Fibroblast of skin of right biceps (primary cell): ENCODE results near the gene TAOK2.

Experiments
- DNase-seq: peaks from one replicate; pipeline ENCODE4 v3.0.0-alpha.2; 2013

TAOK2 gene

DNA sequence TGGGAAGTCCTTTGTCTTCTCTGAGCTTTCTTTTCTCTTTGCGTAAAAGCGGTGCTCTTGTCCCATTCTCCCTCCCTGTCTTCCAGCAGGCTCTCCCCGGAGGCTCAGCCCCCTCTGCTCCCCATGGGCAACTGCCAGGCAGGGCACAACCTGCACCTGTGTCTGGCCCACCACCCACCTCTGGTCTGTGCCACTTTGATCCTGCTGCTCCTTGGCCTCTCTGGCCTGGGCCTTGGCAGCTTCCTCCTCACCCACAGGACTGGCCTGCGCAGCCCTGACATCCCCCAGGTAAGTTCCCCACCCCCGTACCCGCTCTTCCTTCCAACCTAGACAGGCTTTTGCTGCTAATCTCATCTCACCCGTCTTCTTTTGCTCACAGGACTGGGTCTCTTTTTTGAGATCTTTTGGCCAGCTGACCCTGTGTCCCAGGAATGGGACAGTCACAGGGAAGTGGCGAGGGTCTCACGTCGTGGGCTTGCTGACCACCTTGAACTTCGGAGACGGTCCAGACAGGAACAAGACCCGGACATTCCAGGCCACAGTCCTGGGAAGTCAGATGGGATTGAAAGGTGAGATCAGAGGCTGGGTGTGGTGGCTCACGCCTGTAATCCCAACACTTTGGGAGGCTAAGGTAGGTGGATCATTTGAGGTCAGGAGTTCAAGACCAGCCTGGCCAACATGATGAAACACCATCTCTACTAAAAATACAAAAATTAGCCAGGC is 10.5 kb upstream of the TAOK2 start:
- no peak for DNase-seq

DNA sequence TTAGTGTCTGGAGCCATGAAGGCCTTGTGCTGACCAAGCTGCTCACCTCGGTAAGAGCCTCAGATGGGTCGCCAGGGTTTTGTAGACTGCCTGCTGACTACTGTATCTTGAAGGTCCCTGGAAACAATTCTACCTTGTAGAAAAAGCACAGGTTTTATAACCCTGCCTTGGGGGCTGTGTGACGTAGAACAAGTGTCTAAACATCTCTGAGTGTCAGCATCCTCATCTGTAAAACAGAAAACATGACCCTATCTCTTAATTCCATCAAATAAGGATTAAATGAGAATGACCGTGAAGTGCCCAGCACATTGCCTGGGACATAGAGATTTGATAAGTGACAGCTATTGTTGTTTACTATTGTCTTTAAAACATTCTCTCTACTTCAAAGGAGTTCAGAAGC is 5.5 kb upstream of the TAOK2 start:
- no peak for DNase-seq

DNA sequence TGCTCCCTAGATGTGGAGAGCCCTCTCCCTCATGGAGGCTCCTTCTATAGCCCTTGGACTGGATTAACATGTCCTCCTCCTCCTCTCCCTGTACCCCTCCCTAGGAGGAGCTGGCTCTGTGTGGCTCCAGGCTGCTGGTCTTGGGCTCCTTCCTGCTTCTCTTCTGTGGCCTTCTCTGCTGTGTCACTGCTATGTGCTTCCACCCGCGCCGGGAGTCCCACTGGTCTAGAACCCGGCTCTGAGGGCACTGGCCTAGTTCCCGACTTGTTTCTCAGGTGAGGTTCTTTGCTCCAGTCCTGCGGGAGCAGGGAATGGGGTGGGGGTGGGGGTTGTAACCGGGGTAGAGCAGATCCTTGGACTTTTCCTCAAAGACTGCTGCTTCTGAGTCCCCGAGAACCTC is 2.4 kb upstream of the TAOK2 start:
- no peak for DNase-seq

DNA sequence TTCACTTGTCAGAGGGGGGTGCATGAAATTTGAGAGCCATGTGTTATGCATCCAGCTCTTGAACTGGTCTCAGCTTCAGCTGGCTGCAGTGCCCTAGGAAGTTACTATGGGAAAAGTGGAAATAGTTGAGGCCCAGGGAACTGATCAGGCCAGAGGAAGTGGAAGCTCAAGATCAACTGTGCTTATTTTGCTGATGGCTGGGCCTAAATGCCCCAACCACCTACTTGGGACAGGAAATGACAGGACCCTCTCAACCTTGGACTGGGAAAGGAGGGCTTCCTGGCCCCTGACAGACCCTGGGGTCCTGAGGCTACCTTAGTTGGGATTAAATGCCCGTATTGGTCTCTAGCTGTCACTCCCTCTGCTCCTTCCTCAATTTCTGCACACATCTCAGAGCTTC is 1.2 kb upstream of the TAOK2 start:
- no peak for DNase-seq

DNA sequence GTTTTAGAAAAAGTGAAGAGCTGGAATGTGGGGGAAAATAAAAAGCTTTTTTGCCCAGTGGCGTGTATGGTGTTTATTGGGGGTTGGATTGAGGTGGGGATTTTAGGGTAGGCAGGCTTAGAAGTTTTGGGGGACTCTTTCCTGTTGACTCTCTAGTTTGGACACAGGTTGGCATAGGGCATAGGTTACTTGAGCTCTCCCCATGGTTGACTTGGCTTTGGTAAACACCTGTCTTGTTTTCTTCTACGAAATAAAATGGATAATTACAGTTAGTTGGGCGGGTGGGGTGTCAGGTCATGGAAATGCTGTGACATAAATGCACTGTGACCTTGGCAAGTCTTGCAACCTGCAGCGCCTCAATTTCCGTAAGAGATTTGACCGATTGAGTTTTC is 680 bp upstream of the TAOK2 start:
- no peak for DNase-seq

DNA sequence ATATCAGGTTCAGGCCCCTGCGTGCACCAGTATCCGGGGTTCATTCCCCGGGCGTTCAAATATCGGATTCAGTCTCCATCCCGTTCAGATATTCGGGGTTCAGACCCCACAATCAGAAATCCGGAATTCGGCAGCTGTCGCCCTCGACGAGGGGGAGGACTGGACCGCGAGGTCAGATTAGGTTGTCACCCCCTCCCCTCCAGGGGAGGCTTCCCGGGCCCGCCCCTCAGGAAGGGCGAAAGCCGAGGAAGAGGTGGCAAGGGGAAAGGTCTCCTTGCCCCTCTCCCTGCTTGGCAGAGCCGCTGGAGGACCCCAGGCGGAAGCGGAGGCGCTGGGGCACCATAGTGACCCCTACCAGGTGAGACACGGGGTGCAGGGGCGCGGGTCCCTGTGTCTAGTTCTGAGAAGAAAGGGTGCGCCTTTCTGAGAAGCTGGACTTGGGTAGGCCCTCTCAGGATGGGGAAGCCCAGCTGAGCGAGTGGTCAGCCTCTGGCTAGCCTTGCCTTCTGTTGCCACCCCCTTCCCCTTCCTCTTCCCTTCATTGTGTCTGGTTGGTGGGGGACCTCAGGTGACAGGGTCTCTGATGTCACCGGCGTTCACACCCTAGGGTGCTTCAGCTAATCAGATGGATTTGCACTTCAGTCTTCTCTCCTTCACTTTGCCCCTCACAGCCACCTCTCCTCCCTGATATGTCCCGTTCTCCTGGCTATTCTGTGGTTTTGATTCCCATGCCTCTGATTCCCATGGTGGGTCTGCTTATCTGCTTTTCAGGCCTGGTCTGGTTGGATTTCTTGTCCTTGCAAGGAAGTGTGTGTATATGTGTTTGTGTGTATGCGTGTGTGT is 844 bp downstream of the TAOK2 start:
- DNase-seq: no peak

- DNase-seq: no peak
Observed at GRCh38 chr16:29975134-29975538, 1.5 kb downstream of the TAOK2 start.

DNA sequence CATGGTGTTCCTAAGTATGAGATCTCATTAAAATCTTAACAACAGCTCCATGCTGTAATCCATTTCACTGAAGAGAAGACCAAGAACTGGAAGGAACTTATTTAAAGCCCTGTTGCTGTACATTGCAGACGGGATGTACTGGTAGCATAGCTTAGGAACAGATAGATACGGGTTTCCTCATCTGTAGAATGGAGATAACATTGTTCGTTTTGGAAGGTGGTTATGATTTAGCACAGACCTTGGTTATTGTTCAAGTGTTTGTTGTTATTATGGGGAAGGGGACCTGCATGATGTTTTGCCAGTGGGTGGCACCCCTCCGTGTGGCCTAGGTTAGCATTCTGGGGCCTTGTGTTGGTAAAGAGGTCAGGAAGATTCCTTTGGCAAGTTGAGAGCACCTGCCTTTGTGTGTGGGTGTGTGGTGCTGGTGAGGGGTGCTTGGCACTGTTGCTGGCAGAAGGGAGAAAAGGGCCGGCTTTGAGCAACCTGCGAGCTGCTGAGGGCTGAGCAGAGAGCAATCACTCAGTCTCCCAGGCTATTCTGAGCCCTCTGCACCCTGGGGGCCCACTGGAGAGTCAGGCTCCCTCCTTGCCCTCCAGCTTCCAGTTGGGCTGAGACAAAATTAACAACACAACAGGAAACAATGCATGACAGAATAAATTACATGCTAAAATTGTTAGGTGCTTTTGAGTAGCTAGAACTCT is 2.3 kb downstream of the TAOK2 start:
- no peak for DNase-seq

DNA sequence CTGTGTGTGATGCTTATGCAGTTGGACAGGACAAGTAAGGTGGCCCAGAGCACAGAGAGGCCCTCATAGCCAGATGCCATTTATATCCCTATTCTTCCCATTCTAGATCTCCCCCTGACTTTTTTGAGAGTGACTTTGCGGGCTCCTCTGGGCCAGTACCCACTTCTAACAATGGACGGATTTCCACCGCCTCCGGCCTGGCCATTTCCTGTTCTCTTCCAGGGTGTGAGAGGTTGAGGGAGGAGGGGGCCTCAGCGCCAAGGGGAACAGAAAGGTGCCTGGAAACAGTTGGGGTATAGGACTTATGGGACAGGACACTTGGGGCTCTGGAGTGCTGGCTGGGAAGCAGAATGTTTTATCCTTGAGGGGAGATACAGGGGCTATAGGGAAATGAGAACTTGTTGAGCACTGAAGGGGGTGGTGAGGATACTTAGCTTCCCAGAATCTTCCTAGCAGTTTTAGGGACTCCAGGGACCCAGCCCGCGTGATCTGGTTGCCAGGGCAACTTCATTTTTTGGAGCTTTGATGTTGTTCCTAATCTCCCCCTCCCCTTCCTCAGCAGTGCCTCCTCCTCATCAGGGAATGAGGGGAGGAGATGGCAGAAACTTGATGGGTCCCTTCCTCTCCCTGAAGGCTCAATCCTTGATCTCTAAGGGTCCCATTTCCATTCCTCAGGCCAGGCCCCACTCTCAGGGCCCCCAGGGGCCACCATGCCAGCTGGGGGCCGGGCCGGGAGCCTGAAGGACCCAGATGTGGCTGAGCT is 3.6 kb downstream of the TAOK2 start:
- no peak for DNase-seq

GRCh38 chr16:29978081-29978480 is 4.4 kb downstream of the TAOK2 start:
- no peak for DNase-seq

DNA sequence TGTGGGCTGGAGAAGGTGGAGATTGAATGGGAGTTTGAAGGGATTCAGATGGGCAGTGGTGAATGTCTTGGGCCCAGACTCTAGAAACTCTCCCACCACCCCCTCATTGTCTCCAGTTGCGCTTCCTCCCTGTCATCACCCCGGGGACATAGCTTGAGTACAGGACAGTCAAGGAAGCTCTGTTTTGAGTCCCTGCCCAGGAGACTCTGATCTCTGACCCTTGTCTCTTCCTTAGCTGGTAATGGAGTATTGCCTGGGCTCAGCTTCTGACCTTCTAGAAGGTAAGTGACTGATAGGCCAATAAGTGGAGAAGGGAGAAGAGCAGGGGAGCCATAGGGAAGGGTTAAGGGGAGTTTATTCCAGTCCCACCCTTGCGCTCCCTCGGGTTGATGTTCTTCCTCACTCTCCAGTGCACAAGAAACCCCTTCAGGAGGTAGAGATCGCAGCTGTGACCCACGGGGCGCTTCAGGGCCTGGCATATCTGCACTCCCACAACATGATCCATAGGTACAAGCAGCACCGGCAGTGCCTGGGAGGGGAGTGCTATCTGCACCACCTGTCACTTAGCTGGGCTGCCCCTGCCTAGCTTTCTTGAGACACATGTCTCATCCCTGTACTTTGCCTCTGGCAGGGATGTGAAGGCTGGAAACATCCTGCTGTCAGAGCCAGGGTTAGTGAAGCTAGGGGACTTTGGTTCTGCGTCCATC is 5.0 kb downstream of the TAOK2 start:
- no peak for DNase-seq

- no peak for DNase-seq
Observed at GRCh38 chr16:29982560-29983419, 9.1 kb downstream of the TAOK2 start.

GRCh38 chr16:29983420-29984136 is 9.9 kb downstream of the TAOK2 start:
- DNase-seq: no peak

DNA sequence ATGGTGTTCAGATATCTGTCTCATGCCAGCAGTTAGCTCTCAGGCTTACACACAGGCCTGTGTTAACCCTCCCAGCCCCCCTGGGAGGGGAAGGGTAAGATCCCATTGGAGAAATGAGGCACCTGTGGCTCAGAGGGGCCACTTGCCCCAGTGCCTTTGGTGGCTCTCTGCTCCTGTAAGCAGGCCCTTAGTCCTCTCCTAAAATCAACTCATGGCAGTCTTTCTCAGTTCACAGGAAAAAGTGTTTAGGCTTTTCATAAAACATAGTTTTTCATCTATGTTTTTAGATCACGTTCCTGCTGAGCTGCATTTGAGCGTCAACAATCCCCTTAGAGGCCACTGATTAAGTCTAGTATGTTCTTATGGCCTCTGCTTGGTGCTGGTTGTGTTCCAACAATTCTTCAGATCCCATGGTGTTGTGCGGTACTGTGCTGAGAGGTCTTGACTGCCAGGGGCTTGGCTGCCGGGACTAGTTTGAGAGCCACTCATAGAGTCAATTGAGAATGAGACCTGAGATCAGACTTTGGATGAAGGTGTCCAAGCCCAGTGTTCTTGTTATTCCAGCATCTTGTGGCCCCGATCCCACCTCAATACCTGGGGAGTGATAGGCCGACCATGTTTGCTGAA is 10.6 kb downstream of the TAOK2 start:
- no peak for DNase-seq

DNA sequence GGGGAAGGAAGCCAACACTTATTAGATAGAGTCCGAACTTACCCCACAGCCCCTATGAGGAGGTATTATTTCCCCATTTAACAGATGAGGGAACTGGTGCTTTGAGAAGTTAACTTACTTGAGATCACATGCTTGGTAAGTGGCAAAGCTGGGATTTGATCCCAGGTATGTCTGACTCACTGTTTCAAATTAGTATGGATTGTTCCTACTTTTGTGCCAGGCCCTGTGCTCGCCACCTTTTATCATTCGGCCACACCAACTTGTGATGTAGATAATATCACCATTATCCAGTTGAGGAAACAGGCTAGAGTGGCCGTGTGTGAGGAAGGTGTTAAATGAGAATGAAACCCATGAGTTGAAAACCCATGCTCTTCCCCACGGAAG is 11.1 kb downstream of the TAOK2 start:
- no peak for DNase-seq

DNA sequence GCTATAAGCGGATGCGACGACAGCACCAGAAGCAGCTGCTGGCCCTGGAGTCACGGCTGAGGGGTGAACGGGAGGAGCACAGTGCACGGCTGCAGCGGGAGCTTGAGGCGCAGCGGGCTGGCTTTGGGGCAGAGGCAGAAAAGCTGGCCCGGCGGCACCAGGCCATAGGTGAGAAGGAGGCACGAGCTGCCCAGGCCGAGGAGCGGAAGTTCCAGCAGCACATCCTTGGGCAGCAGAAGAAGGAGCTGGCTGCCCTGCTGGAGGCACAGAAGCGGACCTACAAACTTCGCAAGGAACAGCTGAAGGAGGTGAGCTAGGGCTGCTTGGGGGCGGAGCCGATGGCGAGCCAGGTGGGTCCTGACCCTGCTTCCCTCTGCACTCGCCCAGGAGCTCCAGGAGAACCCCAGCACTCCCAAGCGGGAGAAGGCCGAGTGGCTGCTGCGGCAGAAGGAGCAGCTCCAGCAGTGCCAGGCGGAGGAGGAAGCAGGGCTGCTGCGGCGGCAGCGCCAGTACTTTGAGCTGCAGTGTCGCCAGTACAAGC is 11.7 kb downstream of the TAOK2 start:
- no peak for DNase-seq

DNA sequence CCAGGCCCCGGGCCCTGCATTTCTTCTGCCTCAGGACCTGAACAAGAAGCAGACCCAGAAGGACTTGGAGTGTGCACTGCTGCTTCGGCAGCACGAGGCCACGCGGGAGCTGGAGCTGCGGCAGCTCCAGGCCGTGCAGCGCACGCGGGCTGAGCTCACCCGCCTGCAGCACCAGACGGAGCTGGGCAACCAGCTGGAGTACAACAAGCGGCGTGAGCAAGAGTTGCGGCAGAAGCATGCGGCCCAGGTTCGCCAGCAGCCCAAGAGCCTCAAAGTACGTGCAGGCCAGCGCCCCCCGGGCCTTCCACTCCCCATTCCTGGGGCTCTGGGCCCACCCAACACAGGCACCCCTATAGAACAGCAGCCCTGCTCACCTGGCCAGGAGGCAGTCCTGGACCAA is 12.6 kb downstream of the TAOK2 start:
- no peak for DNase-seq

- no peak for DNase-seq
Observed at GRCh38 chr16:29986931-29987330, 13.3 kb downstream of the TAOK2 start.

GRCh38 chr16:29987371-29988085 is 13.9 kb downstream of the TAOK2 start:
- no peak for DNase-seq
